ENCODE results near the gene MIA2. TPM values are rescaled to one million over a fixed set of nuclear protein-coding genes. Genes with fewer than 3 reads are reported as not detected.

MIA2 gene
- total RNA-seq, 1 donor from 2014 or later: 24.7 TPM

- Histone ChIP-seq H3K9me3 (replicated peaks) (no peaks in the 10 kb centered on the region), H3K27ac (replicated peaks) (no peak overlapping the region), H3K27me3 (ENCODE audit: low read depth) (no peaks in the 10 kb centered on the region), H3K4me1 (peaks cover 88% of the 10 kb centered on the region), H3K36me3 (no peaks in the 10 kb centered on the region), H3K4me3 (no peak overlapping the region)
- peak; percentile 30 for TF ChIP-seq CTCF (IDR thresholded peaks at IDR 0.05; ENCODE audit: borderline replicate concordance)
- intact Hi-C loops (cut with micrococcal nuclease): no loop called here
- no peak for DNase-seq
Observed at GRCh38 chr14:39426605-39427004, 192.9 kb downstream of the MIA2 start.

GRCh38 chr14:39428118-39428517 is 194.4 kb downstream of the MIA2 start:
- intact Hi-C loops (cut with micrococcal nuclease): no loop called here
- no peak for TF ChIP-seq CTCF (IDR thresholded peaks at IDR 0.05; ENCODE audit: borderline replicate concordance)

GRCh38 chr14:39430762-39431415 is 197.2 kb downstream of the MIA2 start:
- no peak for DNase-seq
- peaks cover 59% of the 10 kb centered on the region for H3K4me1 ChIP-seq
- TF ChIP-seq CTCF (IDR thresholded peaks at IDR 0.05; ENCODE audit: borderline replicate concordance): no peak

More at GRCh38 chr14:39428118-39428517, 194.4 kb downstream of the MIA2 start:
- Histone ChIP-seq H3K9me3 (replicated peaks) (no peaks in the 10 kb centered on the region), H3K27ac (replicated peaks) (no peak overlapping the region), H3K4me1 (peaks cover 78% of the 10 kb centered on the region), H3K4me3 (no peak overlapping the region), H3K36me3 (no peaks in the 10 kb centered on the region), H3K27me3 (ENCODE audit: low read depth) (no peaks in the 10 kb centered on the region)
- no peak for DNase-seq

GRCh38 chr14:39431416-39432178 is 197.9 kb downstream of the MIA2 start:
- no peak for TF ChIP-seq CTCF (IDR thresholded peaks at IDR 0.05; ENCODE audit: borderline replicate concordance)
- peak; percentile 31 for DNase-seq
- Histone ChIP-seq H3K27me3 (ENCODE audit: low read depth) (no peaks in the 10 kb centered on the region), H3K9me3 (replicated peaks) (no peaks in the 10 kb centered on the region), H3K36me3 (no peaks in the 10 kb centered on the region), H3K4me3 (peak overlapping the region; percentile 95), H3K27ac (replicated peaks) (peak overlapping the region; percentile 99), H3K4me1 (peaks cover 52% of the 10 kb centered on the region)
- intact Hi-C loops (cut with micrococcal nuclease): no loop called here

More at GRCh38 chr14:39430762-39431415, 197.2 kb downstream of the MIA2 start:
- intact Hi-C loops (cut with micrococcal nuclease): no loop called here
- Histone ChIP-seq H3K36me3 (no peaks in the 10 kb centered on the region), H3K27ac (replicated peaks) (peak overlapping the region; percentile 99), H3K9me3 (replicated peaks) (no peaks in the 10 kb centered on the region), H3K27me3 (ENCODE audit: low read depth) (no peaks in the 10 kb centered on the region), H3K4me3 (peak overlapping the region; percentile 95)

- peak within 1 kb of the TSS; percentile 95 for H3K4me3 ChIP-seq
- no peaks in the 10 kb centered on the region for H3K27me3 ChIP-seq (ENCODE audit: low read depth)
- intact Hi-C loops (cut with micrococcal nuclease): no loop called here
- peak within 1 kb of the TSS; percentile 99 for H3K27ac ChIP-seq (replicated peaks)
- DNase-seq: peak; percentile 97
- H3K4me1 ChIP-seq: peaks cover 45% of the 10 kb centered on the region
- TF ChIP-seq CTCF (IDR thresholded peaks at IDR 0.05; ENCODE audit: borderline replicate concordance): no peak
- H3K36me3 ChIP-seq: no peaks in the 10 kb centered on the region
- H3K9me3 ChIP-seq (replicated peaks): no peaks in the 10 kb centered on the region
Observed at GRCh38 chr14:39432179-39432618, 198.5 kb downstream of the MIA2 start, which contains the start of gene FBXO33. Gene FBXO33, minus strand, starts transcription at chr14:39432433. Its CDS starts 271 bp downstream, at chr14:39432162.
